Measurements from ENCODE around the gene MAFB.

MAFB gene

DNA sequence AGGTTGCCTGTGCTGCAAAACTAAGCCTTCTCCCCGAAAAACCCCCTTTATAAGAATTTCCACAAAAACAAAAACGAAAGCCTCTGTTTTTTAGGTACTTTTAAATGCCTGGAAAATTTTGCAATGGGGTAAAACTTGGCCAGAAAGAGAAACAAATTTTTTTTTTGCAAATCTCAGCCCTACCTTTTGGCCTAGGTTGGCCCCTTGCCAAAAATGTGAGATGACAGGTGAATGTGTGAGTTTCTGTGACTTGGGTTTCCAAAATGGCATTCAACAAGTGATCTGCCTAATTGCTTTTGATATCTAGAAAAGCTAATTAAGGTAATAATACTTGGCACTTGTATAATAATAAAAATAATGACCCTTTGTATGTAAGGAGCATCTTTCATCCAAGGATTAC lies 48.4 kb downstream of the MAFB start:
- ATAC-seq (no peak), DNase-seq (no peak)
- no peaks in the 10 kb centered on the region for H3K9me3 Mint-ChIP-seq
- H3K27me3 Mint-ChIP-seq = no peaks in the 10 kb centered on the region
- H3K4me3 Mint-ChIP-seq = no peak overlapping the region
- H3K27ac Mint-ChIP-seq = no peak overlapping the region
- H3K4me1 Mint-ChIP-seq = no peaks in the 10 kb centered on the region

DNA sequence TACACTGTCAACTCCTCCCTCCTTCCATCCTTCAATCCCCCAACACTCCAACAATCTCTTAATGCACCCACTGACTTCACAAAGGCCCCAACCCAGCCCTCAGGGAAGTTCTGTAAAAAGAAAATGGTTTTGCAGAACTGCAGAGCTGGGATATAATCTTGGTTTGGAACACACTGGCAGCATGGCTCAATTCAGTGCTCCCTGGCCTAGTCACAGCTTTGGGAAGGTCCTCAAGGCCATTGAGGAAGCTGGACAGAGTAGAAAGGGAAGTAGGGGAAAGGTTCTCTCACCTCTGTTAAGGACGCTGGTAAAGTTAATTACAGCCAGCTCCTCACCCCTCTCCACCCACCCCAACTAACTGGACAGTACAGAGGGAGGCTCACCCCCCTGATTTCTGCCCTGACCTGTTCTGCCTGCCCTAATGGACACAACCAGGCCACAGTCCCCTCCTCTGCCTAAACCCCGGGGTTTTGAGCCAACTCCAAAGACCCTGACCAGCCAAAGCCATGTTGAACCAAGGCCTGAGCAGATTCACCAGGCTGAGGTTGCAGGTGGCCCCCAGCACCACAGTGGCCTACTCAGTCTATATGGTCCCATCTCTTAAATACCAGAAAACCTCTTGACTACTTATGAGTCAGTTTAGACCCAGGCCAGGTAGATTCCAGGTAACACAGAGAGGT lies 49.2 kb downstream of the MAFB start:
- Mint-ChIP-seq H3K4me1 (no peaks in the 10 kb centered on the region), H3K27ac (no peak overlapping the region), H3K27me3 (no peaks in the 10 kb centered on the region), H3K9me3 (no peaks in the 10 kb centered on the region), H3K4me3 (no peak overlapping the region)
- no peak for DNase-seq
- no peak for ATAC-seq

DNA sequence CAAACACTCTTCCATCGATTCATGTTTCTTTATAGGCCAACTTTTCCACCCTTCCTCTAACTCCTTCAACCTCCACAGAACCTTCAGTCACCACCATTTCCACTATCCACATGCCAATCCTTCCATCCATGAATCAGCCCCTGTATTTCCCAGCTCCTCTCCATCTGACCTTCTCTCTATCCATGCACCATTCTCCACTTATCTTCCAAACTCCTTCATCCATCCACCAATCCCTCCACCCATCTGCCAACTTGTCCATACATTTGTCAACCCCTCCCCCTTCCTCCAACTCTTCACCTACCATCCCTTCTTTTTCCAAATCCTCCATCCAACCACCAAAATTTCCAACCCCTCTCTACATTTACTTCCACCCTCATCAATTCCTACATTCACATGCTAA lies 49.9 kb downstream of the MAFB start:
- H3K4me1 Mint-ChIP-seq = no peaks in the 10 kb centered on the region
- no peak overlapping the region for H3K4me3 Mint-ChIP-seq
- no peaks in the 10 kb centered on the region for H3K9me3 Mint-ChIP-seq
- no peaks in the 10 kb centered on the region for H3K27me3 Mint-ChIP-seq
- ATAC-seq (no peak), DNase-seq (no peak)
- H3K27ac Mint-ChIP-seq = no peak overlapping the region

DNA sequence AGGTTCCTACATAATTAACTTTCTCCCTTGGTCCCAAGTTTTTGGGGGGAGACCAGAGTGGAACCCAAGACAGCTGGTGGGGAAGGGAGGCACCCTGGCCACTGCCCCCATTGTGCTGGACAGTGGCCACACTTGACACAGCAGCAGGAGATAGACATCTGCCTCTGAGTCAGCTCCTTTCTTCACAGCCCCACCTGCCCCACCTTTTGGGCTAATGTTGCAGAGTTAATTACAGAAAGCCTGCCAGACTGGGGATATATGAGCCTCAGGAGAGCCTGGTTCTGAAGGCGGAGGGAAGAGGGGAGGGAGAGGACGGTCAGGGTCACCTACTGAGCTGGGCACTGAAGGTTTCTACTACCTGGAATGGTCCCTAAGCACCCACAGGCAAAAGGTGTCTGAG lies 50.6 kb downstream of the MAFB start:
- Mint-ChIP-seq H3K4me3 (no peak overlapping the region), H3K4me1 (no peaks in the 10 kb centered on the region), H3K27ac (no peak overlapping the region), H3K9me3 (no peaks in the 10 kb centered on the region), H3K27me3 (no peaks in the 10 kb centered on the region)
- DNase-seq = no peak
- no peak for ATAC-seq

GRCh38 chr20:40637176-40637575 lies 51.9 kb downstream of the MAFB start:
- no peaks in the 10 kb centered on the region for H3K4me1 Mint-ChIP-seq
- DNase-seq (no peak), ATAC-seq (no peak)
- no peaks in the 10 kb centered on the region for H3K9me3 Mint-ChIP-seq
- H3K27me3 Mint-ChIP-seq = no peaks in the 10 kb centered on the region
- H3K27ac Mint-ChIP-seq = no peak overlapping the region
- H3K4me3 Mint-ChIP-seq = no peak overlapping the region

GRCh38 chr20:40636486-40636885 lies 52.5 kb downstream of the MAFB start:
- DNase-seq (no peak), ATAC-seq (no peak)
- no peak overlapping the region for H3K4me3 Mint-ChIP-seq
- no peaks in the 10 kb centered on the region for H3K9me3 Mint-ChIP-seq
- H3K4me1 Mint-ChIP-seq = no peaks in the 10 kb centered on the region
- no peaks in the 10 kb centered on the region for H3K27me3 Mint-ChIP-seq
- no peak overlapping the region for H3K27ac Mint-ChIP-seq

DNA sequence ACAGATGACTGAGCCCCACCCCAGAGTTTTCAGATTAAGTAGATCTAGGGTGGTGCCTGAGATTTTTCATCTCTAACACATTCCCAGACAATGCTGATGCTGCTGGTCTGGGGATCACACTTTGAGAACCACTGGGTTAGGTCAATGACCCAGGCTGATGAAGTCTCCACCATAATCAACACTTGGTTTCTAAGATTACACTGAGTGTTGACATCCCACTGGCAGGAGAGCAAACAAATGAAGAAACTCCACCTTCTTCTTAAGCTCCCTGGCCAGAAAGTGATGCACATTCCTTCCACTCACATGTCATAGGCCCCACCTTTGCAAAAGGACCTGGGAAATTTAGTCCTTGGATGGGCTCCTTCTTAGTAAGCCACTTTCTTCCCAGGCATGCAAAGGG lies 53.1 kb downstream of the MAFB start:
- no peaks in the 10 kb centered on the region for H3K9me3 Mint-ChIP-seq
- H3K4me3 Mint-ChIP-seq = no peak overlapping the region
- H3K4me1 Mint-ChIP-seq = no peaks in the 10 kb centered on the region
- H3K27me3 Mint-ChIP-seq = no peaks in the 10 kb centered on the region
- H3K27ac Mint-ChIP-seq = no peak overlapping the region
- no peak for DNase-seq
- ATAC-seq = no peak
